GM12892 (cell line): Measurements from ENCODE around the gene MYOG.

Experiments
- DNase-seq: peaks from one replicate; pipeline ENCODE4 v3.0.0; 2011; ENCODE audit not compliant: insufficient read length
- FAIRE-seq: peaks from 2 replicates; lab custom pipeline; 2011; peaks lifted over from hg19 to GRCh38; lab: Jason Lieb, UNC
- POLR2A ChIP-seq: IDR thresholded peaks from 2 replicates; pipeline ENCODE4 v1.6.1; 2011; ENCODE audit warnings: low read depth, low read length, control low read depth
- POLR2AphosphoS5 ChIP-seq: IDR thresholded peaks from 2 replicates; pipeline ENCODE4 v1.6.1; 2011; ENCODE audit warnings: low read depth, low read length, control low read depth
- TAF1 ChIP-seq: IDR thresholded peaks from 2 replicates; pipeline ENCODE4 v1.6.1; 2011; ENCODE audit warnings: low read depth, mild to moderate bottlenecking, control low read depth, low read length, borderline replicate concordance

MYOG gene

GRCh38 chr1:203073469-203073868 lies 12.3 kb downstream of the MYOG start:
- DNase-seq (no peak), FAIRE-seq (no peak)

GRCh38 chr1:203072911-203073310 lies 12.9 kb downstream of the MYOG start:
- no peak for FAIRE-seq
- no peak for DNase-seq

More at GRCh38 chr1:203073469-203073868, 12.3 kb downstream of the MYOG start:
- TF ChIP-seq POLR2A (no peak), TAF1 (no peak)

GRCh38 chr1:203072002-203072602 lies 13.7 kb downstream of the MYOG start:
- TF ChIP-seq TAF1 (no peak), POLR2A (no peak), POLR2AphosphoS5 (no peak)
- DNase-seq (no peak), FAIRE-seq (no peak)

More at GRCh38 chr1:203072911-203073310, 12.9 kb downstream of the MYOG start:
- TF ChIP-seq TAF1 = no peak

DNA sequence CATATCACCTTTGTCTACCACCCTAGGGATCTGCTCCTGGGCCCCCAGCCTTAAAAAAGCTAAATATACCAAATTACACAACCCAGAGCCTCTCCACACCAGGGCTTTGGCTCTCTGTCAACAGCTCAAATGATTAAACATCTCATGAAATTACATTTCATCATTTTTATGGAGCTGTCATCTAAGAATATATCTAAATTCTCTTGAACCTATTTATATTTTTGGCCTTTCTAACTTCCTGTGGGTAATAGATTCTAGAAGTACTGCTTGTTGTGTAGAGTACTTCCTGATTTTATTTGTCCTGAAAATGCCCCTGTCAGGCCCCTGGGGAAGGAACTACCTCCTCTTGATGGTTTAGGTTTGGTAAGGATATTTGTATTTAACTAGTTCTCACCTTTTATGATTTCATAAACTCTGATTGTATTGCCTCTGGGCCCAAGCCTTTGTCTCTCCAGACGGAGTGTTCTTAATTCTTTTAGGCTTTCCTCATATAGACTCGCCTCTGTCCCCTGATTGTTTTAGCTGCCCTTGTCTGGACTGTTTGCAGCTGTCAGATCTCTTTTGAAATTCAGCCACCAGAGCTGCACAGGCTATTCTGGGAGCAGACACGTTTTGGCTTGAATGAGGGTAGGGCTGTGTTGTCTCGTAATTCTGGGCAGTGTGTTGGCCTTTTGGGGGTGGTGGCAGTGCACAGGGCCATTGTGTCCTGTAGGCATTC lies 16.6 kb downstream of the MYOG start:
- FAIRE-seq = no peak
- TF ChIP-seq POLR2AphosphoS5 = no peak
- no peak for TF ChIP-seq POLR2A
- no peak for TF ChIP-seq TAF1
- DNase-seq = no peak

DNA sequence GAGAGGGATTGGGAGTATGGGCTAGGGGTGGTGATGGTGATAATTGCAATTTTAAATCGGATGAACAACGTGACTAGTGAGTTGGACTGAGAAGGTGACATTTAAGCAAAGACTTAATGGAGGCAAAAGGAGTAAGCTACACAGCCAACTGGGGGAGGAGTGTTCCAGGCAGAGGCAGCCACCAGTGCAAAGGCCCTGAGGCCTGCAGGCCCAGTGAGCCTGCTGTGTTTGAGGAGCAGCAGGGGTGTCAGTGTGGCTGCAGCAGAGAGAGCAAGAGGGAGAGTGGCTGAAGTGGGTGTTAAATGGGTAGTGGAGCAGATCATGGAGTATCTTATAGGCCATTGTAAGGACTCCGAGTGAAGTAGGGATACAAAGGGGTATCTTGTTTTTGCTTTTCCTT lies 18.8 kb downstream of the MYOG start:
- DNase-seq (no peak), FAIRE-seq (no peak)
- TF ChIP-seq TAF1 (no peak), POLR2A (no peak), POLR2AphosphoS5 (no peak)

DNA sequence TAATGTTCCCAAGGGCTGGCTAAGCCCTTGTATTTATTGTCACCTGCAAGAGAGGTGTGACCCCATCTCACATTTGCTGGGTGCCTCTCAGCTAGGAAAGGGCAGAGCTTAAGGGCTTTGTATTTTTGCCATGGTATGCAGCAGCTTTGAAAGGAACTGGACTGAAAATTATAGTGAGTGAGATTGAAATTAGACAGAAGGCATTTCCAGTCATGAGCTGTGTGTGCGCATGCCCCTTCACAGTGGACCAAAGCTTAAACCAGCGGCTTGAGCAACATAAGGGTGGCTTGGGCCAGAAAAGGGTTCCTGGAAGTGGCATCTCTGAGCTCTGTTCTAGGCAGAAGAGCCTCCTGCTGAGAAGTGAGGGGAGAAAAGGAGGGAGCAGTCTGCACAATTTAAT lies 19.8 kb downstream of the MYOG start:
- FAIRE-seq = no peak
- DNase-seq = no peak
- TF ChIP-seq TAF1 = no peak
- no peak for TF ChIP-seq POLR2A
- no peak for TF ChIP-seq POLR2AphosphoS5

DNA sequence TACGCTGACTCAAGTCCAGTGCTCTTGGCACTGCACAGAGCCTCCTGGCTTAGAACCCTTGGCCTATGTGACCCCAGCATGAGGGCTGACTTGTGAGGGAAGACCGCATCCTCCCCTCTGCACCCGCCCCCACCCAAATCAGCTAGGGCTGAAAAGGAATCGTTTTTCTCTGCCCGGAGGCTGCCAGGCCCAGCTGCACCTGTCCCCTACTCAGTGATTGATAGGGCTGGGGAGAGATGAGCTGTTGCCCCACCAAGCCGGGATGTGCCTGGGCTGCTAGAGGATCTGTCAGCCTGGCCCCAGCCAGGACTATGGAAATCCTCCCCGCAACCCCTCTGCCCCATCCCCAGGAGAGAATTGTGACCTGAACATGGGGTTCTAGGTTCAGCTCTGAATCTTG lies 20.6 kb downstream of the MYOG start:
- DNase-seq (no peak), FAIRE-seq (no peak)

GRCh38 chr1:203063287-203063686 lies 22.5 kb downstream of the MYOG start:
- no peak for FAIRE-seq
- no peak for DNase-seq
- TF ChIP-seq POLR2A (no peak), POLR2AphosphoS5 (no peak), TAF1 (no peak)

More for the DNA sequence above, 20.6 kb downstream of the MYOG start:
- TF ChIP-seq TAF1 (no peak), POLR2A (no peak), POLR2AphosphoS5 (no peak)

DNA sequence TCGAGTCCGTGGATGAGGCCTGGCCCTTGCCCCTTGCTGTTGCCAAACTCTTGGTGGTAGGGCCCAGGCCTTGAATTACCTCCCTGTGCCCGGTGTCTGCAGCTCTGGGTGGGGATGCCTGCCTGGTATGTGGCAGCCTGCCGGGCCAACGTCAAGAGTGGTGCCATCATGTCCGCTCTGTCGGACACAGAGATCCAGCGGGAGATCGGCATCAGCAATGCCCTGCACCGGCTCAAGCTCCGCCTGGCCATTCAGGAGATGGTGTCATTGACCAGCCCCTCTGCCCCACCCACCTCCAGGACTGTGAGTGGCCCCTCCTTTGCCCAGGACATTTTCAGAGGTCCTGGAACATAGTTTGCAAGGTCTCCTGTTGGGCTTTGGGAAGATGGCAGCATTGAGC lies 25.7 kb downstream of the MYOG start:
- TF ChIP-seq POLR2AphosphoS5 (no peak), POLR2A (no peak)

DNA sequence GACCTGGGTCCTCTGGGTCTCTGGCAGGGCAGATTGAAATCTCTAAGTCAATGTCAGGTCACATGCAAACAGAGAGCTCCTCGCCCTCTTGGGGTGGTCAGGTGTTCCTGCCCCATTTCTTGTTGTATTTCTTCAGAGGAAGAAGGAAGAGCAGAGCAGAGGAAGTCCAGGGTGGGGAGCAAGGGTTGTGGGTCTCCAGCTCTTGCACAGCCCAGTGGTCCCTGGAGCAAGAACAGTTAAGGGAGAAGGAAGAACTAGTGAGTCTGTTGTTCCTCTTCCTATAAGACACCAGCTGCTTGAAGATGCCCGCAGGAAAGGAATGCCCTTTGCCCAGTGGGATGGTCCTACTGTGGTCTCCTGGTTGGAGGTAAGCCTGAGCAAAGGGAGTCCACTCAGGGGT lies 26.3 kb downstream of the MYOG start:
- no peak for FAIRE-seq
- TF ChIP-seq POLR2A (no peak), TAF1 (no peak), POLR2AphosphoS5 (no peak)
- no peak for DNase-seq

More for the DNA sequence above, 25.7 kb downstream of the MYOG start:
- FAIRE-seq = no peak
- no peak for DNase-seq

- no peak for DNase-seq
- TF ChIP-seq POLR2A (no peak), POLR2AphosphoS5 (no peak), TAF1 (no peak)
- FAIRE-seq = no peak
Measured at GRCh38 chr1:203058676-203058935, 27.2 kb downstream of the MYOG start.

DNA sequence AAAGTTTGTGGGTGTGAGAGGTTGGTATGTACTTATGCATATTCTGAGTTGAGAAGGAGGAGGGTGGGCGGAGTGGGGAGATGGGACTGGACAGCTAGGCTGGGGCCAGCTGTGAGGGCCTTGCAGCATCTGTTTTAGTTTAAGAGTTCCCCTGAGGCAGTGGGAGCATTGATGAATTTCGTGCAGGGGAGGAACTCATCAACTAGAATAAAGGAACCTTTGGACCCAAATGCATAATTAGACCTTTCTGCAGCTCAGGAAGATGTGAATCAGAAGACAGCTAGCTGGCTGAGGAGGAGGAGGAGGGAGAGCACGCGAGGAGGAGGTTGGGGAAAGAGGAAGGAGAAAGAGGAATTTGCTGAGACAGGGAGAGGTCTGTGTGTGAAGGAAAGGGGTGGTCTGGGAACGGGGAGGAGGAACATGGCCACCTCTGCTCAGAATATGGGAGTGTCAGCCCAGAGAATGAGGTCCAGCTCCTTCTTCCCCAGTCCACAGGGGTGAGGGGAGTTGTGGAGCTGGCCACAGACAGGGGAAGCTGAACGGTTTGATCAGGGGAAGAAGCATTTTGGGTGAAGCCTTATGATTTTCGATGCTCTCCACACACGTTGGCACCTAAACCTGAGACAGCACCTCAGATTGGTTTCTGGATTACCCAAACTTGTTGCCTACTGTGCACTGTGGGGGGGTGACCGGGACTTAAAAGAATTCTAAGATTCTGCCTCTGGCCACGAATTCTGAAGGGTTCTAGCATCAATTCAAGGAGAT lies 27.7 kb downstream of the MYOG start:
- DNase-seq = no peak
- TF ChIP-seq POLR2AphosphoS5 = no peak
- no peak for TF ChIP-seq POLR2A
- no peak for TF ChIP-seq TAF1
- no peak for FAIRE-seq
